GM10266 (cell line): ENCODE data around the gene N4BP2L1.
"Not testable (repeated sequence)": the region's sequence is repeated elsewhere in the genome, so short reads cannot be mapped to it uniquely, and the experiment has no call there.

Experiments
- DNase-seq: peaks from one replicate; pipeline ENCODE4 v3.0.0; 2012; ENCODE audit errors: extremely low spot score
- TF ChIP-seq, protein P1 (sequence below): IDR thresholded peaks from 2 replicates; pipeline ENCODE4 v1.5.1; 2012; ENCODE audit warnings: mild to moderate bottlenecking, low read depth; ENCODE audit not compliant: control insufficient read depth, insufficient read depth; ENCODE audit errors: missing control alignments

Gene N4BP2L1

DNA sequence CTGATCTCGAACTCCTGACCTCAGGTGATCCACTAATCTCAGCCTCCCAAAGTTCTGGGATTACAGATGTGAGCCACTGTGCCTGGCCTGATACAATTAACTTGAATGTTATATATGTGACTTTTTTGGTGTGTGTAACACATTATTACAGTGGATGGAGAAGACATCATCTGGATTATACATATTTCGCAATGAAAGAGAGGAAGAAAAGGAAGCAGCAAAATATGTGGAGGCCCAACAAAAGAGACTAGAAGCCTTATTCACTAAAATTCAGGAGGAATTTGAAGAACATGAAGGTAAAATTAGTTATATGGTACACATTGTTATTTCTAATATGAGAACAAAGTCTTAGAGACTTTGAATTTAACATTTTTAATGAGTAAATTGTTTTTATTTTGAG lies 57.1 kb downstream of the N4BP2L1 start:
- no peak for DNase-seq
- TF ChIP-seq, protein P1, sequence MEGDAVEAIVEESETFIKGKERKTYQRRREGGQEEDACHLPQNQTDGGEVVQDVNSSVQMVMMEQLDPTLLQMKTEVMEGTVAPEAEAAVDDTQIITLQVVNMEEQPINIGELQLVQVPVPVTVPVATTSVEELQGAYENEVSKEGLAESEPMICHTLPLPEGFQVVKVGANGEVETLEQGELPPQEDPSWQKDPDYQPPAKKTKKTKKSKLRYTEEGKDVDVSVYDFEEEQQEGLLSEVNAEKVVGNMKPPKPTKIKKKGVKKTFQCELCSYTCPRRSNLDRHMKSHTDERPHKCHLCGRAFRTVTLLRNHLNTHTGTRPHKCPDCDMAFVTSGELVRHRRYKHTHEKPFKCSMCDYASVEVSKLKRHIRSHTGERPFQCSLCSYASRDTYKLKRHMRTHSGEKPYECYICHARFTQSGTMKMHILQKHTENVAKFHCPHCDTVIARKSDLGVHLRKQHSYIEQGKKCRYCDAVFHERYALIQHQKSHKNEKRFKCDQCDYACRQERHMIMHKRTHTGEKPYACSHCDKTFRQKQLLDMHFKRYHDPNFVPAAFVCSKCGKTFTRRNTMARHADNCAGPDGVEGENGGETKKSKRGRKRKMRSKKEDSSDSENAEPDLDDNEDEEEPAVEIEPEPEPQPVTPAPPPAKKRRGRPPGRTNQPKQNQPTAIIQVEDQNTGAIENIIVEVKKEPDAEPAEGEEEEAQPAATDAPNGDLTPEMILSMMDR, result no peak

DNA sequence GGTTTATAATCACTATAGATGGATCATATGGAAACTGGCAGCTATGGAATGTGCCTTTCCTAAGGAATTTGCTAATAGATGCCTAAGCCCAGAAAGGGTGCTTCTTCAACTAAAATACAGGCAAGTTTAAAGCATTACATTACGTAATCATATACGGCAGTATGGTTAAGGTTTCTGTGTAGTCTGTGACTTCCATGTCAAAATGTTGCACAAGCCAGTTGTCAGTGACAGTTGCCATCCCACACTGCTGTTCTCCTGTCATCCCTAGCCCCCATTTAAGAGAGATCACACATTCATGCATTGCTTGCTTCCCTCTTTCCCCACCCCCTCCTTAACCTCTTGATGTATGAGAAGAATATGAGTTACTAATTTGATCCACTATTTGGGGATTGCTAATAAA lies 65.4 kb downstream of the N4BP2L1 start:
- no peak for DNase-seq
- TF ChIP-seq, protein P1, result no peak

DNA sequence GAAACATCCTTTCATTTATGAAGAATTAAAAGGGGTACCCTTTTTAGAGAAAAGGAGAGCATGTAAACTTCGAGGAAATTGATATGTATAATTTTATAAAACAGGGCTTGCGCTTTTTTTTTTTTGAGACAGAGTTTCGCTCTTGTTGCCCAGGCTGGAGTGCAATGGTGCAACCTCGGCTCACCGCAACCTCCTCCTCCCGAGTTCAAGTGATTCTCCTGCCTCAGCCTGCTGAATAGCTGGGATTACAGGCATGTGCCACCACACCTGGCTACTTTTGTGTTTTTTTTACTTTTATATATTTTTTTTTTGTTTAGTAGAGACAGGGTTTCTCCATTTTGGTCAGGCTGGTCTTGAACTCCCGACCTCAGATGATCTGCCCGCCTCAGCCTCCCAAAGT lies 72.0 kb downstream of the N4BP2L1 start:
- DNase-seq, result not testable (repeated sequence)

DNA sequence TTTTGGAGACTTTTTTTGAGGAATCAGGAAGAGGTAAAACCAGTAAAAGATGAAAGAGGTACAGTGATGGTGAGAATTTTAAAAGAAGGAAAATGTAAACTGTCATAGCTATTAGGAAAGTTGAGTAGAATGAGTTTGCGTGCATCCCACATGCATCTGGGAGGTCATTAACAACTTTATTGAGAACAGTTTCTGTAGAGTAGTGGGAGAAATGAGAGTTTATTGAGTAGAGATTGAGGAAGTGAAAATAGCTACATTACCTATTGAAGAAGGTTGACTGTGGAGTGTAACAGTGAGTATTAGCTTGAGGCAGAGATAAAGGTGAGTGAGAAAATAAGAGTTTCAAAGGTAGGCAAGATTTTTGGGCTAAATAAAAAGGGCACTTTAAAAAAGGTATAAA lies 73.9 kb downstream of the N4BP2L1 start:
- TF ChIP-seq, protein P1, result no peak
- DNase-seq, result no peak

DNA sequence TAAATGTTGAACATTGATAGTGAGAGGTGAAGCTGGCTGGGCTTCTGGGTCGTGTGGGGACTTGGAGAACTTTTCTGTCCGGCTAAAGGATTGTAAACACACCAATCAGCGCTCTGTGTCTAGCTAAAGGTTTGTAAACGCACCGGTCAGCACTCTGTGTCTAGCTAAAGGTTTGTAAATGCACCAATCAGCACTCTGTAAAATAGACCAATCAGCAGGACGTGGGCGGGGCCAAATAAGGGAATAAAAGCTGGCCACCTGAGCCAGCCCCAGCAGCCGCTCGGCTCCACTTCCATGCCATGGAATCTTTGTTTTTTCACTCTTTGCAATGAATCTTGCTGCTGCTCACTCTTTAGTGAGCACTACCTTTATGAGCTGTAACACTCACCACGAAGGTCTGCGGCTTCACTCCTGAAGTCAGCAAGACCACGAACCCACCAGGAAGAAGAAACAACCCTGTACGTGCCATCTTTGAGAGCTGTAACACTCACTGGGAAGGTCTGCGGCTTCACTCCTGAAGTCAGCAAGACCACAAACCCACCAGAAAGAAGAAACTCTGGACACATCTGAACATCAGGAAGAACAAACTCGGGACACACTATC lies 77.0 kb downstream of the N4BP2L1 start:
- DNase-seq, result not testable (repeated sequence)
